Measurements from ENCODE around the gene SUPT5H. TPM values are rescaled to one million over a fixed set of nuclear protein-coding genes. Genes with fewer than 3 reads are reported as not detected.

Gene SUPT5H
- total RNA-seq, 1 experiment from 2014 or later, result 158 TPM

DNA sequence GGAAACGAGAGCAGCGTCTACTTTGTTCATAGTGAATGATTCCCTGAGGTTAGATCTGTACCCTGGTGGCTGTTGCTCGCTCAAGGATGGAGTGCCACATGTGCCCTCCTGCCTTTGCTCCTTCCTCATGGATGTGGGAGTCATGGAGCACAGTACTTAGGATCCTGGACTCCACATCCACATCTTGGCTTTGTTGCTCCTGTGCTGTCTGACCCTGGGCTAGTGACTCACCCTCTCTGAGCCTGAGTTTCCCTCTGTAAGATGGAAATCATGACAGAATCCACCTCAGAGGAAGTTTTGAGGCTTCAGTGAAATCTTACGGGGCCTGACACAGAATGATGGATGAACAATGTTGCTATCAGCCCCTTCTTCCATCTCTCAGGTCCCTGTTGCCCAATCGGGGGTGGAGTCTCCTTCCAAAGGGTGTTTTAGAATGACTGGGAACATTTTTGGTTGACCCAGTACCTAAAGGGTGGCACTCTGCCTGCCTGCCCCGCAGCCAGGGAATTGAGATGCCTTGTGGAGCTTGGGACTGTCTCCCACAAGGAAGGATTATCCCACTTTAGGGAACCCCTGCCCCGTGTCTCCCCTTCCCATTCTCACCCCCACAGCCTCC, 25.4 kb downstream of the SUPT5H start:
- no peak for DNase-seq
- H3K27me3 Mint-ChIP-seq (ENCODE audit: unreplicated experiment), result no peaks in the 10 kb centered on the region
- BruUV-seq (replicated peaks), result no TSS peak
- H3K27ac Mint-ChIP-seq (ENCODE audit: unreplicated experiment), result no peak overlapping the region
- peaks cover 66% of the 10 kb centered on the region for H3K36me3 Mint-ChIP-seq (ENCODE audit: insufficient read depth, unreplicated experiment)
- no peaks in the 10 kb centered on the region for H3K9me3 Mint-ChIP-seq (ENCODE audit: low read depth, unreplicated experiment)
- TF ChIP-seq, protein P1, sequence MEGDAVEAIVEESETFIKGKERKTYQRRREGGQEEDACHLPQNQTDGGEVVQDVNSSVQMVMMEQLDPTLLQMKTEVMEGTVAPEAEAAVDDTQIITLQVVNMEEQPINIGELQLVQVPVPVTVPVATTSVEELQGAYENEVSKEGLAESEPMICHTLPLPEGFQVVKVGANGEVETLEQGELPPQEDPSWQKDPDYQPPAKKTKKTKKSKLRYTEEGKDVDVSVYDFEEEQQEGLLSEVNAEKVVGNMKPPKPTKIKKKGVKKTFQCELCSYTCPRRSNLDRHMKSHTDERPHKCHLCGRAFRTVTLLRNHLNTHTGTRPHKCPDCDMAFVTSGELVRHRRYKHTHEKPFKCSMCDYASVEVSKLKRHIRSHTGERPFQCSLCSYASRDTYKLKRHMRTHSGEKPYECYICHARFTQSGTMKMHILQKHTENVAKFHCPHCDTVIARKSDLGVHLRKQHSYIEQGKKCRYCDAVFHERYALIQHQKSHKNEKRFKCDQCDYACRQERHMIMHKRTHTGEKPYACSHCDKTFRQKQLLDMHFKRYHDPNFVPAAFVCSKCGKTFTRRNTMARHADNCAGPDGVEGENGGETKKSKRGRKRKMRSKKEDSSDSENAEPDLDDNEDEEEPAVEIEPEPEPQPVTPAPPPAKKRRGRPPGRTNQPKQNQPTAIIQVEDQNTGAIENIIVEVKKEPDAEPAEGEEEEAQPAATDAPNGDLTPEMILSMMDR (IDR thresholded peaks at IDR 0.05; ENCODE audit: unreplicated experiment), result no peak
- no peaks in the 10 kb centered on the region for H3K4me1 Mint-ChIP-seq (ENCODE audit: low read depth, unreplicated experiment)
- CTCF ChIA-PET, result no interaction called here
- intact Hi-C loops (cut with micrococcal nuclease; ENCODE audit: unreplicated experiment), result no loop called here
- no peak overlapping the region for H3K4me3 Mint-ChIP-seq (ENCODE audit: low read depth, unreplicated experiment)

DNA sequence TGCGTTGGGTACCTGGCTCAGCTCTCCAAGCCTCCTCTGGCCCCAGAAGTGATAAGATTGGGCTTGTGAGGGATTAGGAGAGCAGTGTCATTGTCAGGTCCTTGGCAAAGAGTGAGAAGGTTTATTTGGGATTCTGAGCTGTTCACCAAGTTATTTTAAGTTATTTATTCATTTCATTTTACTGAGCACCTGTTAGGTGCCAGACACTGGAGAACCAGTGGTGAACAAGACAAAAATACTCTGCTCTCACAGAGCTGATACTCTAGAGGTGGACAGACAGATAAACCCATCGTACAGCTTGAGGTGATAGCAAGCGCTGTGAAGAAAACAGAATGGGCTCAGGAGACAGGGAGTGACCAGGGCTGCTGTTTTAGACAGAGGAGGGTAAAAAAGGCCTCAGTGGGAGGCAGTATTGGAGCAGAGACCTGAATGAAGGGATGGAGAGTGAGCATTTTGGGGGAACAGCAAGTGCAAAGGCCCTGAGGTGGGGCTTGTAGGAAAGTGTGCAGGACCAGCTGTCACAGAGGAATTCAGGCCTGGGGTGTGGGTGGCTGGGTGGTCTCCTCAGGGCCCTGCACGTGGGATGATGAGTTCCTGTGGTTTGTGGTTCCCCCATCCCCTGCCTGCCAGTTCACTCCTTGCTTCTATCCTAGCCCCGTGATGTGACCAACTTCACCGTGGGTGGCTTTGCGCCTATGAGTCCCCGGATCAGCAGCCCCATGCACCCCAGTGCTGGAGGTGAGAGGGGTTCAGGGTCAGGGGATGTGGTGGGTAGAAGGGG, 26.6 kb downstream of the SUPT5H start:
- CTCF ChIA-PET, result no interaction called here
- Mint-ChIP-seq H3K4me1 (ENCODE audit: low read depth, unreplicated experiment) (no peaks in the 10 kb centered on the region), H3K4me3 (ENCODE audit: low read depth, unreplicated experiment) (no peak overlapping the region), H3K27ac (ENCODE audit: unreplicated experiment) (no peak overlapping the region), H3K36me3 (ENCODE audit: insufficient read depth, unreplicated experiment) (peaks cover 67% of the 10 kb centered on the region), H3K27me3 (ENCODE audit: unreplicated experiment) (no peaks in the 10 kb centered on the region), H3K9me3 (ENCODE audit: low read depth, unreplicated experiment) (no peaks in the 10 kb centered on the region)
- TF ChIP-seq, protein P1 (IDR thresholded peaks at IDR 0.05; ENCODE audit: unreplicated experiment), result no peak
- DNase-seq, result no peak
- intact Hi-C loops (cut with micrococcal nuclease; ENCODE audit: unreplicated experiment), result no loop called here
- no TSS peak for BruUV-seq (replicated peaks)

DNA sequence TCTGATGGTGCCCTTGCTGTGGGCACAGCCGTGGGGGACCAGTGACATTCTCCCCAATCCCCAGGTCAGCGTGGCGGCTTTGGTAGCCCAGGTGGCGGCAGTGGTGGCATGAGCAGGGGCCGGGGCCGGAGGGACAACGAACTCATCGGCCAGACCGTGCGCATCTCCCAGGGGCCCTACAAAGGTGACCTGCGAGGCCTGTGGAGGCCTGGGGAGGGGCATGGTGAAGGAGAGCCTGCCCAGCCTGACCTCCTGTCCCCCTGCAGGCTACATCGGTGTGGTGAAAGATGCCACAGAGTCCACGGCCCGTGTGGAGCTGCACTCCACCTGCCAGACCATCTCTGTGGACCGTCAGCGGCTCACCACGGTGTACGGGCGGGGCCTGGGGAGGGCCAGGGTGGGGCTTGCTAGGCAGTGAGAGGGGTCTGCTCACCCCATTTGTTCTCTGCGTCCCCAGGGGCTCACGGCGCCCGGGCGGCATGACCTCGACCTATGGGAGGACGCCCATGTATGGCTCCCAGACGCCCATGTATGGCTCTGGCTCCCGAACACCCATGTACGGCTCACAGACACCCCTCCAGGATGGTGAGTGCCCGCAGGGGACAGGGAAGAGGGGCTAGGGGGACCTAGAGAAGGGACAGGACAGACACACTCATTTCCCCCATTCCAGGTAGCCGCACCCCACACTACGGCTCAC, 27.5 kb downstream of the SUPT5H start:
- intact Hi-C loops (cut with micrococcal nuclease; ENCODE audit: unreplicated experiment), result no loop called here
- H3K4me1 Mint-ChIP-seq (ENCODE audit: low read depth, unreplicated experiment), result no peaks in the 10 kb centered on the region
- no peak overlapping the region for H3K4me3 Mint-ChIP-seq (ENCODE audit: low read depth, unreplicated experiment)
- CTCF ChIA-PET, result no interaction called here
- no peak for DNase-seq
- TF ChIP-seq, protein P1 (IDR thresholded peaks at IDR 0.05; ENCODE audit: unreplicated experiment), result no peak
- peaks cover 77% of the 10 kb centered on the region for H3K36me3 Mint-ChIP-seq (ENCODE audit: insufficient read depth, unreplicated experiment)
- H3K27me3 Mint-ChIP-seq (ENCODE audit: unreplicated experiment), result no peaks in the 10 kb centered on the region
- H3K9me3 Mint-ChIP-seq (ENCODE audit: low read depth, unreplicated experiment), result no peaks in the 10 kb centered on the region
- no TSS peak for BruUV-seq (replicated peaks)
- H3K27ac Mint-ChIP-seq (ENCODE audit: unreplicated experiment), result no peak overlapping the region

DNA sequence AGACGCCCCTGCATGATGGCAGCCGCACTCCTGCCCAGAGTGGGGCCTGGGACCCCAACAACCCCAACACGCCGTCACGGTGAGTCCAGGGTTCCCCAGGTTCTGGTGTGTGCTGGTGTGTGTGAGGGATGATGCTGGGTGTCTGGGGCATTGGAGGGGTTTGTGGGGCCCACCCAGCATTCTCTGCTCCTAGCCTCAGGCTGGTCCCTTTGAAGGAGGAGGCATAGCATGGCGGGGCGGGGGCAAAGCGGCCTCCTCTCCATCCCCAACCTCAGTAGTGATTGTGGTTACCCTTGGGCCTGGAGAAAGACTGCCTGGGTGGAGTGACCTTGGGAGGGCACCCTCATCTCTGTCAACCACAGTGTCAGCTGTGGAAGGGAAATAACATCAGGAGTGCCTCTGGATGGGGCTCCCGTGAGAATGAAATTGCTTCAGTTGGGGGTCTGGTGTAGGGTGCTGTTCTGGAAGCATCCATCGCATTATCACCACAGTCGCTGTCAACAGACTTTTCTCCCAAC, 28.1 kb downstream of the SUPT5H start:
- no TSS peak for BruUV-seq (replicated peaks)
- intact Hi-C loops (cut with micrococcal nuclease; ENCODE audit: unreplicated experiment), result no loop called here
- DNase-seq, result no peak
- TF ChIP-seq, protein P1 (IDR thresholded peaks at IDR 0.05; ENCODE audit: unreplicated experiment), result no peak
- no peaks in the 10 kb centered on the region for H3K4me1 Mint-ChIP-seq (ENCODE audit: low read depth, unreplicated experiment)
- H3K9me3 Mint-ChIP-seq (ENCODE audit: low read depth, unreplicated experiment), result no peaks in the 10 kb centered on the region
- CTCF ChIA-PET, result interaction anchor here (0.6 to 2.4 kb wide), 4 partner anchors 23 to 198 kb away, joined by 3 to 21 read pairs (median 4); partner anchors contain the start of gene EID2B
- H3K27ac Mint-ChIP-seq (ENCODE audit: unreplicated experiment), result no peak overlapping the region
- H3K27me3 Mint-ChIP-seq (ENCODE audit: unreplicated experiment), result no peaks in the 10 kb centered on the region
- H3K4me3 Mint-ChIP-seq (ENCODE audit: low read depth, unreplicated experiment), result no peak overlapping the region
- H3K36me3 Mint-ChIP-seq (ENCODE audit: insufficient read depth, unreplicated experiment), result peaks cover 74% of the 10 kb centered on the region
